HG03135 (cell line): ENCODE measurements around the gene PADI6.
"Not testable (repeated sequence)": the region's sequence is repeated elsewhere in the genome, so short reads cannot be mapped to it uniquely, and the experiment has no call there.

Experiments
- ATAC-seq: cut with Tn5 transposase; IDR thresholded peaks from one replicate; pipeline ENCODE4 v1.9.1; 2021; ENCODE audit warnings: mild to moderate bottlenecking, moderate library complexity; ENCODE audit not compliant: unreplicated experiment

Gene PADI6

DNA sequence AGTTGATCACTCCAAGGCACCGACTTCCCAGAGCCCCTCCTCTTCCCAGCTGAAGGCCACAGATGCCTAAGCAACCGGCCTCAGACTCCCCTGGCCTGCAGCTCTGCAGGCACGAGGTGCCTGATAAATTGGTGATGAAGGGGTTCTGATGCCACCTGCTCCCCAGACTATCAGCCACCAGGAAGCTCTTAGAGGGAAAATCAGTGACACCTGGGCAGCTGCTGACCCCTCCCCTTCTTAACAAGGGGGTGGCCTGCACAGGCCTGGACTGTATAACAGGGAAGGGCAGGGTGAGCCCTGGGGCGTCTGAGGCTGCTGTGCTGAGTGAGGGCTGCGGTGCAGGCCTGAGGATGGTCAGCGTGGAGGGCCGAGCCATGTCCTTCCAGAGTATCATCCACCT lies at the start of gene PADI6:
TSS of gene PADI6 (plus strand) at position 301 of the 400 bp plus-strand sequence. CDS start at position 351, 50 bp downstream.
- no peak for ATAC-seq

DNA sequence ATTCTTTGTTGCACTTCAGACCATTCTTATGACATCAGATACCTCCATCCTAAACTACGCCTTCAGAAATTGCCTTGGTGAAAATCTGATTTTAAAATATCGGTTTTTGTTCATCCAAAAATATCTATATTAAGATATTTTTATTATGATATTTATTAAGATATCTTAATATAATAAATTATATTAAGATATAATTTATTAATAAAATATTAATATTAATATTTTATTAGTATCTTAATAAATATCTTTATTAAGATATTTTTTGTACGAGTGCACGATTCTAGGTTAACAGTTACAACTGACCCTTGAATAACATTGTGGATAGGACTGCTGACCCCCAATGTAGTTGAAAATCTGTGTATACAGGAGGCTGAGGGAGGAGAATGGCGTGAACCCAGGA lies 43.1 kb upstream of the PADI6 start:
- ATAC-seq = no peak

DNA sequence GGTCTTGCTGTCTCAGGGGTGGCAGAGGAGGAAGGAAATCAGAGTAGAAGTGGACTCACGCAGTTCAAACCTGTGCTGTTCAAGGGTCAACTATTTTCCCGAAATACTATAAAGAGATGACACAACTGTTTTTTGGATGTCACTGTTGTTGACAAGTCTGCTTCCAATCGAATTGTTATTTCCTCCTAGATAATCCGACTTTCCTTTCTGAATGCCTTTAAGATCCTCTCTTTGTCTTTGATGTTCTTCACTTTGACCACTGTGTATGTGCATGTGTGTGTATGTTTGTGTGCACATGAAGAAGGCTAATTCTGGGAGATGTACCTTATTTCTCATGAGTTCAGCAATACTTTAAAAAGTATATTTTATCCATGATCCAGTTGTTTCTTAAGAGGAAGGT lies 42.4 kb upstream of the PADI6 start:
- no peak for ATAC-seq

DNA sequence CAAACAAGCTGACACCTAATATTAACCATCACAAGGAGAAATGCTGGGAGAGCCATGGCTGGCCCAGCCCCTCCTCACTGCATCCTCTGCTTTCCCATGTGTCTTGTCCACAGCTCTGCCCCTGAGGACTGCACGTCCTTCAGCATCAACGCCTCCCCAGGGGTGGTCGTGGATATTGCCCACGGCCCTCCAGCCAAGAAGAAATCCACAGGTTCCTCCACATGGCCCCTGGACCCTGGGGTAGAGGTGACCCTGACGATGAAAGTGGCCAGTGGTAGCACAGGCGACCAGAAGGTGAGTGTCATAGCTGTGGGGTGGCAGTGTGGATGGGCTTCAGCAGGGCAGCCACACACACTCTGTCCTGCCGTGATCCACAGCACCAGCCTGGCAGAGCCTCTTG lies 41.1 kb upstream of the PADI6 start:
- no peak for ATAC-seq

DNA sequence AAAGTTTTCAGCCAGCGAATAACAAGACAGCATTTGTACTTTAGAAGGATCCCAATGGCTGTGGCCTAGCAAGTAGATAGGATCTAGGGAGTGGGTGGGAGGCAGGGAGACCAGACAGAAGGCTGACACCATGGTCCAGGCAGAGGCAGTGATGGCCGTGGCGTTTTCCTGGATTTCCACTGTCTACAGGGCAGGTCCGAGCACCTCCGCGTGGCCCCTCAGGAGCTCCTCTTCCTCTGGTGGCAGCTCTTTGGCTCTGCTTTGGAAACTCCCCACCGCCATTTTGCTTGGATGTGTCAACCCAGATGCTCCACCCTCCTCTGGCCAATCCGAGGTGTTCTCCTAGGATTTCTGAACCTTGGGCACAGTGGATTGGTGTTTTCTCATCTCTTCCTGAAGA lies 38.9 kb upstream of the PADI6 start:
- ATAC-seq = no peak

DNA sequence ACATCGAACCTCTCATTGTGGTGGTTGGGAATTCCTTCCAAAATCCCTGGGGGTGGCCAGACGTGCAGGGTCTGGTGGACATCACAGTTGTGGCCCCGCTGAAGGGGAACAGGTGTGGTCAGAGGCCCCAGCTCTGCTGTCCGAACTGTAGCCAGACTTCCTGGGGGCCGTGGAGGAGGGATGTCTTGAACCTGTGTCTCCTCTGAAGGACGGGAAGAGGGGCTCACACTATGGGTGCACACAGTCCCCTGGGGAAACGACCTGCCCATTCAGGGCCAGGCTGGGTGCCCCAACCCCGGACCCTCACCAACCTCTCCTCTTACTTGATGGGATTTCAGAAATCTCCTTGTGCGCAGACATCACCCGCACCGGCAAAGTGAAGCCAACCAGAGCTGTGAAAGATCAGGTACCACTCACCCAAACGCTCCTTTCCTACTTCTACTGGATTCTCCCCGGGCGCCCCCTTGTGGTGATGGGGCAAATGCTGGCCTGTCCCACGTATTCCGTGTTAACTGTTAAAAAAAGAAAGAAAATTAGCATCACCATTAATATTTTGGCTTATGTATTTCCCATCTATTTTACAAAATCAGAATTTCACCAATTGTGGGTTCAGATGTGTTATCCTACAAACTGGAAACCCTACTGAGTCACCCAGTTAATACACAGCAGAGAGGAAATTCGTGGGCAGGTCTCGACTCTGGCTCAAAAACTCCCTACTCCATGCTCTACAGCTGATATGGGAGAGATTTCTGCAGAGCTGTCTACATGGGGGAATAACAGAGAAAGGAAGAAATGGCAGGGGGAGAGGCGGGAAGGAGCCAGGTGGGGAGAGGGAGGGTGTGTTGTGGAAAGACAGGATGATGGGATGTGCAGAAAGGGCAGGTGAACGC lies 35.9 kb upstream of the PADI6 start:
- ATAC-seq = no peak

DNA sequence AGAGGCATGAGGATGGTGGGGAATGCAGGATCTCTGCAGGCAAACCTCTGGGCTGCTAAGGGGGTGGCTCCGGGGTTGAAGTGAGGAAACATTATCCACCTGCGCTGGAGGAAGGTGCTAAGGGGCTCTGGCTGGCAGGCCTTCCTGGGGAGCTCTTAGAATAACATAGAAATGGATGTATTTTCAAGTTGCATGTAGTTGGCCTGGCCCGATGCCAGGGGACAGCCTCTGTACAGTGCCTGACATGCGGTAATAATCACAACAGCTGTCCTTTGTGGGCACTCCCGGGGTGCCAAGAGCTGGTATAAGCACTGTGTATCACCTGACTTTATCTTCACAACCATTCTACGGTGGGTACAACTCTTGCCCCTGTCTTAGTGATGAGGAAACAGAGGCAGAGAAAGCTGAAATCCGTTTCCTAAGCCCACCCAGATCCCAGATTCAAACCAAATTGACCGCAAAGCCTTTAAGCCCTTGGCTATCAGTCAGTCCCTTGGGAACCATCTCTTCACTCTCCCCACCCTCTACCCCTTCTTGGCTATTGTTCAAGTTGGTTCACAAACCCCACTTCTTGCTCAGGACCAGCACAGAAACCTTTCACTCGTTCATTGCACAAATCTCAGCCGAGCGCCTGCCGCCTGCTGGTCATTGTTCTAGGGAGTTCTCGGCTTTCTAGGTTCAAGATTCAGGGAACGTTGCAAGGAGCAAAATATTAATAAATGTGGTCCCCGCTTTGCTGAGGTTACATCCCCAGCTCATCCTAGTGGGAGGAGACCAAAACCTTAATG lies 33.1 kb upstream of the PADI6 start:
- ATAC-seq = no peak

DNA sequence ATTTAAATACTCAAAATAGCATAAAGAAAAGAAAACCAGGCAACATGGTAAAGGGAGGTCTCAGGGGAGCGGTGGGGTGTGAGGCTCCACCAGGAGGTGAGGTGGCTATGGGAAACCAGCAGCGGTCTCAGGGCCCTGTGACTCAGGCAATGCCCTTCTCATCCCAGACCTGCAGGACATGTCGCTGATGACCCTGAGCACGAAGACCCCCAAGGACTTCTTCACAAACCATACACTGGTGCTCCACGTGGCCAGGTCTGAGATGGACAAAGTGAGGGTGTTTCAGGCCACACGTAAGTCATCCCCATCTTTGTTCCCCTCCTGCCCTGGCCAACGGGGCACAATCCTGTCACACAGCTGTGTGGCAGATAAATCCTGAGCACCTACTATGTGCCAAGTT lies 32.5 kb upstream of the PADI6 start:
- ATAC-seq = no peak

DNA sequence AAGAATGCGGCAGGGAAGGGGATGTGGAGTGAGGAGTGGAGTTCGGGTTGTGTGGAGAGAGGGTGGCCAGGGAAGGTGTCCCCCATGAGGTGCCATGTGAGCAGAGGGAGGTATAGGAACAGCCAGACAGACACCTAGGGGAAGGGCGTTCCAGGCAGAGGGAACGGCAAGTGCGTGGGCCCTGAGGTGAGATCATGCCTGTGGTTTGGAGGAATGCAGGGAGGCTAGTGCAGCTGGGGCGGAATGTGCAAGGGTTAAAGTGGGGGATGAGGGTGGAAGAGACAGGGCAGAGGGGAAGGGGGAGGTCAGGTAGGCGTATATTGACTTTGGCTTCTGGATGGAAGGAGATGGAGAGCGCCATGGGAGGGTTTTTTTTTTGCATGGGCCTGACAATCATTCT lies 31.6 kb upstream of the PADI6 start:
- ATAC-seq = no peak

DNA sequence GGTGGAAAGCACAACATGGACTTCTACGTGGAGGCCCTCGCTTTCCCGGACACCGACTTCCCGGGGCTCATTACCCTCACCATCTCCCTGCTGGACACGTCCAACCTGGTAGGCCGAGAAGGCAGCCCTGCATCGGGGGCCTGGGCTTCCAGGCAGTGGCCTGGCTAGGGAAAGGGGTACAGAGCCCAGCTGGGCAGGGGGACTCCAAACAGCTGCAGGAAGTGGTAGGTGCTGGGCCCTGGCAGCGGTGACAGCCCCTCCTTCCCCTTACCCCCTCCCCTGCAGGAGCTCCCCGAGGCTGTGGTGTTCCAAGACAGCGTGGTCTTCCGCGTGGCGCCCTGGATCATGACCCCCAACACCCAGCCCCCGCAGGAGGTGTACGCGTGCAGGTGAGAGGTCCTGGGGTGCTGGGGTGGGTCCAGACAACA lies 30.0 kb upstream of the PADI6 start:
- no peak for ATAC-seq

DNA sequence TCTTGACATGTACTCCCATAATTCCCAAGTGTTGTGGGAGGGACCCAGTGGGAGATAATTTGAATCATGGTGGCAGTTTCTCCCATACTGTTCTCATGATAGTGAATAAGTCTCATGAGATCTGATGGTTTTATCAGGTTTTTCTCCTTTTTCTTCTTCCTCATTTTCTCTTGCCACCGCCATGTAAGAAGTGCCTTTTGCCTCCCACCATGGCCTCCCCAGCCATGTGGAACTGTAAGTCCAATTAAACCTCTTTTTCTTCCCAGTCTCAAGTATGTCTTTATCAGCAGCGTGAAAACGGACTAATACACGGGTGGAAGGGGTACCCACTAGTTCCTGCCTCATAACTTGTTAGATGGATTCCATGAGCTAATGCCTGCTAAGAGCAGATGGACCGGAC lies 26.5 kb upstream of the PADI6 start:
- not testable (repeated sequence) for ATAC-seq

DNA sequence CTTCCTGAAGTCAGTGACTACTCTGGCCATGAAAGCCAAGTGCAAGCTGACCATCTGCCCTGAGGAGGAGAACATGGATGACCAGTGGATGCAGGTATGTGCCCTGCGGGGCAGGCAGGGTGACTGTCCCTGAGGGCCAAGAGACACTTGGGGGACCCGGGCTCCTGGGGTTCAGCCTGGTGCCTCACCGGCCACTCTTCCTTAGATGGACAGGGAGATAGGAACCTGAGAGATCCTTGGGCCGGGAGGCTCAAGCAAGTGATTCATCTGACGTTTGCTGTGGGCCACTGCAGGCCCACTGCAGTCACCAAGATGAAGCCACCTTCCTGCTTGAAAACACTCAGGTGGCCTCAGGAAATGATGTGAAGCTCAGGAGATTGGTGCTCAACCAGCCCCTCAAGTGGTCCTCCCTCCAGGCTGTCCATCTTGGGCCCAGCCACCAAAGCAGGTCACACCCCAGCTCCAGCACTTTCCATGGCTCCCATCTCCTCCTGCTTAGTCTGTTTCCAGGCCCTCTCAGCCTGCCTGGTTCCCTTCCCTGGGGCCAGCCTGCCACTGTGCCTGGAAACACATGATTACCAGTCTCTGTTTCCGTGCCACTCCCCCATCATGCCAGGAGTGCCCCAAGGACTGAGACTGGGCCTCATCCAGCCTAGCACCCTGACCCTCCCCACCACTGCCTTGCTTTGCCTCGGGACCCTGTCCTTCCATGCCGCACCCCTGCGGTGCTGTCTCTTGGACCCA lies 25.8 kb upstream of the PADI6 start:
- no peak for ATAC-seq

DNA sequence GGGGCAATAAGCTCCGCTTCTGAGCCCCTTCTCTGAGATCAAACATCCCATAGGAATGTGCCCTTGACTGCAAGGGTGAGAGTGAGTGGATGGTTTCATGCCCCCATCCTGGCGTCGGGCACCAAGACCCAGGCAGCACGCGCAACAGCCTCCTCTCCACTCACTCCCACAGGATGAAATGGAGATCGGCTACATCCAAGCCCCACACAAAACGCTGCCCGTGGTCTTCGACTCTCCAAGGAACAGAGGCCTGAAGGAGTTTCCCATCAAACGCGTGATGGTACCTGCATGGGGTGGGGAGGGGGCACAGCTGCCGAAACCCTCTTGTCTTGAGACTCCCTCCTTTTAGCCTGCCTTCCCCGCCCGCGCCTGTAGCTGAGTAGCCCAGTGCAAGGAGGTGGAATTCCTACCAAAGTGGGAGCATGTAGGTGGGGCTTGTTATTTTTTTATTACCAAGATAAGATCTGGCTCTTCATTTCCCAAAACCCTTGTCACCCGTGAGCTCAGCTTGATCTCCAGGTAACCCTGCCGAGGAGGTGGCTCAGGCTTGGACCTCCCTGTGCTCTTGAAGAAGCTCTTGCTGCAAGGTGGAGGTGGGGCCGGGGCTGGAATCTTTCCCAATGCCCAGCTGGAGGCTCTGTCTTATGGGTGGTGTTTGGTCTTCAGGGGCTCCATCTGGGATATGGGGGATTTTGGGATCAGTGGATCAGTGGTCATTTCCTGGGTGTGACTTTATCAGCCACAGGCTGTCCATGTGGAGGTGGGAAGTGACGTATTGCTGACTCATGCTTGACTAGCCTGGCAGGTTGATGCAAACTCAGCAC lies 24.0 kb upstream of the PADI6 start:
- ATAC-seq = no peak

DNA sequence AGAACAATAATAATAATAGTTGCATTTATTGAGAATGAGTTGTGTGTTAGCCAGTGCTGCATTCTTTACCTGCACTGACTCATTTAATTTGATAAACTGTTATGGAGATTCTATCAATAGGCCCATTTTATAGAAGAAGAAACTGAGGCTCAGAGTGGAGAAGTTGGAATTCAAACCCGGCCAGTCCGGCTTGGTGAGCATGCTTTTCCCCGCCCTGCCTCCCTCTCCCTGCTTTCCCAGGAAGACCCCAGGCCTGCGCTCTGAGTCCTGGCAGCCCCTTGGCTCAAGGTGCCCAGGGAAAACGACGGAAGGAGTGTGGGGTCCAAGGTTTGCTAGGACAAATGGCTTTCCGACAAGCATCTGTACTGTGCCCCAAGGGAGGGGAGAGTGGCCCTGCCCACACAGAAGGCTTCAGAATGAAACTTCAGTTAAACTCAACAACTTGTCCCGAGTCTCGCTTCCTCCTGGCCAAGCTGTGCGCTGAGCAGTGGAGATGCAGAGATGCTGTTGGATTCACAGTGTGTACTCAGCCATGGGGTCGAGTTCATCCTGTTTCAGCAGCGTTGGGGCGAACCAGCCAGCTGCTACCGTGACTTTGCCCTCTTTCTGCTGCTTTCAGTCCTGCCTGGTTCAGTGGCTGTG lies 23.3 kb upstream of the PADI6 start:
- no peak for ATAC-seq

DNA sequence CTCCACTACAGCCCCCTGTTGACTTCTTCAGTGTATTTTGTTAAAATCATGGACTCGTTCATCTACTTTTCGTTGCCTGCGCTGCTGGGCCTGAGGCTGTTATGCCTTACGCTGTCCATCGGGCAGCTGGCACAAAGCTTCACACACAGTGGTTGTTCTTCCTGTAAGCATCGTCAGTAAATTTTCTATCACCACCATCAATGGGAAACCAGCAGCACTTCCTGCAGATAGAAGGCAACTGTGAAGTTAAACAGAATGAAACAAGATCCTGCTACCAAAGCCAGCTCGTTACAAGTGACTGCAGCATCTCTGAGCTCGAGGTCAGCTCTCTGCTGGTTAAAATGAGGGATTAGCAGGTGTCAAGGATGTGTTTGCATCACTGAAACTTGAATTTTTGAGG lies 21.9 kb upstream of the PADI6 start:
- ATAC-seq = no peak

DNA sequence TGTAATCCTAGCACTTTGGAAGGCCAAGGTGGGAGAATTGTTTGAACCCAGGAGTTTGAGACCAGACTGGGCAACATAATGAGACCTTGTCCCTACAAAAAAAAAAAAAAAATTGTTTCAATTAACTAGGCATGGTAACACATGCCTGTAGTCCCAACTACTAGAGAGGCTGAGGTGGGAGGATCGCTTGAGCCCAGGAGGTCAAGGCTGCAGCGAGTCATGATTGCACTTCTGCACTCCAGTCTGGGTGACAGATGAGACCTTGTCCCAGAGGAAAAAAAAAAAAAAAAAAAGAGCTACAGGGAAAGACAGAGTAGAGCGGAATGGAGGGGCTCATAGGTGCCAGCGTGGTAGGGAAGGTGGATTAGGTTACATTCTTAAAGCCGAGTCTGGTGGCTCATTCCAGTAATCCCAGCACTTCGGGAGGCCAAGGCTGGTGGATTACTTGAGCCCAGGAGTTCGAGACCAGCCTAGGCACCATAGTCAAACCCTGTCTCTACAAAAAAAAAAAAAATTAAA lies 21.0 kb upstream of the PADI6 start:
- no peak for ATAC-seq

DNA sequence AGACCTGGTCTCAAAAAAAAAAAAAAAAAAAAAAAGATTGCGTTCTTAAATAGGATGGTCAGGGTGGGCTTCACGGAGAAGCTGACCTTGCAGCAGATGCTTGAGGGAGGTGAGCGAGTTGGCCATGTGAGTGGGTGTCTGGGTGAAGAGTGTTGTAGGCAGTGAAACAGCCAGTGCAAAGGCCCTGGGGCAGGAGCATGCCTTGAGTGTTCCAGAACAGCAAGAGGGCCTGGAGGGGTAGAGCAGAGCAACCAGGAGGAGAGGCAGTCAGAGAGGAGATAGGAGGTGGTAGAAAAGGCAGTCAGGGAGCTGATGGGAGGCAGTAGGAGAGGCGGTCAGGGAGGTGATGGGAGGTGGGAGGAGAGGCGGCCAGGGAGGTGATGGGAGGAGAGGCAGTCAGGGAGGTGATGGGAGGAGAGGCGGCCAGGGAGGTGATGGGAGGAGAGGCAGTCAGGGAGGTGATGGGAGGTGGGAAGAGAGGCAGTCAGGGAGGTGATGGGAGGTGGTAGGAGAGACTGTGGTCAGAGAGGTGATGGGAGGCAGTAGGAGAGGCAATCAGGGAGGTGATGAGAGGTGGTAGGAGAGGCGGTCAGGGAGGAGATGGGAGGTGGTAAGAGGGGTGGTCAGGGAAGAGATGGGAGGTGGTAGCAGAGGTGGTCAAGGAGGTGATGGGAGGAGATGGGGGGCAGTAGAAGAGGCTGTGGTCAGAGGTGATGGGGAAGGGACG lies 20.2 kb upstream of the PADI6 start:
- ATAC-seq = no peak

DNA sequence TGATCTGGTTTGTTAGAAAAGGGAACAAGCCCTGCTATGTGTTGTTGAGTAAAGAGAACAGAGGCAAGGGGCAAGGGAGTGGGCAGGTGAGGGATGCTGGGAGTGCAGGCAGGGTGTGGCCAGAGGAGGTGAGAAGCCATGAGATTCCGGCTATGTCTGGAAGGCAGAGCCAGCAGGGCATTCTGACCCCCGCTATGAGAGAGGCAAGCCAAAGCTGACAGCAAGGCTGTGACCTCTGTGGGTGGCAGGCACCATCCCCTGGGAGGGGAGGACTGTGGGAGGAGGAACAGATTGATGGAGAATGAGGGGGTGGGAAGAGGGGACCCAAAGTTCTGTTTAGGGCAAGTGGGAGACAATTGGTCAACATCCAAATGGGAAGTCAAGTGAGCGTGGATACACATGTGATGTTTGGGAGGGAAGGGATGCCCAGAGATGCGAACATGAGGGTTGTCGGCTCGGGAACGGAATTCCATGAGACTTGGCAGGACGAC lies 19.5 kb upstream of the PADI6 start:
- ATAC-seq = no peak

DNA sequence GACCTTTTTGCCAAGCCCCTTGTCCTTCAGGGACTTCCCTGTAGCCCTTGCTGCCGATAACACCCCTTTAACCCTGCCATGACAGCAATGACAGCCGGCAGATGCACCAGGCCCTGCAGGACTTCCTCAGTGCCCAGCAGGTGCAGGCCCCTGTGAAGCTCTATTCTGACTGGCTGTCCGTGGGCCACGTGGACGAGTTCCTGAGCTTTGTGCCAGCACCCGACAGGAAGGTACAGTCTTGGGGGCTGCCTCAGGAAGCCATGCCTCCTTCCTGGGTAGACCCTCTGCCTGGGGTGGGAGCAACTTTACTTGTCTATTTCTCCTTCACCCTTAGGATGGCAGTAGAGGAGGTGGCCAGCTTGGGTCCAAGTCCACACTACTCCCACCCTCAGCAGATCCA lies 16.1 kb upstream of the PADI6 start:
- ATAC-seq = no peak
